ENCODE measurements around the gene MACROH2A2. TPM values are rescaled to one million over a fixed set of nuclear protein-coding genes. Genes with fewer than 3 reads are reported as not detected.

MACROH2A2 gene
- total and polyA plus RNA-seq, 2 of the 13 experiments (the other 11 are each of a cell fraction or from before 2014, with no cell fraction given) = 9.8 to 43.1 TPM

DNA sequence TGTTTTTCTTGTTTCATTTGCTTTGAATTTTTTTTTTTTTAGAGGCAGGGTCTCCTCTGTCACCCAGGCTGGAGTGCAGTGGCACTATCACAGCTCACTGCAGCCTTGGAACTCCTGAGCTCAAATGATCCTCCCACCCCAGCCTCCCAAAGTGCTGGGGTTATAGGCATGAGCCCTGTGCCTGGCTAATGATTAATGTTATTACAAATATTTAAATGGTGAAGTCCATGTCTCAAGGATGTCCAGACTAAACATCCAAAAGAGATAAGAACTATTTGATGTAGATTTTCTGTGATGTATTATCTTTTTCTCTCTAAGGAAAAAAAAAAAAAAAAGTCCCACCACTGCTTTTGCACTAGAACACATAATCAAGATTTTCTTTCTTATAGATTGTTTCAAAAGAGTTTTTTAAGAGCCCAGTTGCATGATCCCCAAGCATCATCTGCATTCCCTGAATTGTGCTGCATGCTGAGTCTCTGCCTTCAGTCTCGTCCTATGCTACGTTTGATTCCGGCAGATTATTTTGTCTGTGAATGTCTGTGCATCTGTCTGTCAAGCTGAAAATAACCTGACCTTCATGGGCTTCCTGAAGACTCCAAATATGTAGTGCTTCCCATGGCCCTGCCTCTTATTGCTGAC, 33.4 kb downstream of the MACROH2A2 start (continued):
- TF ChIP-seq, protein P1, sequence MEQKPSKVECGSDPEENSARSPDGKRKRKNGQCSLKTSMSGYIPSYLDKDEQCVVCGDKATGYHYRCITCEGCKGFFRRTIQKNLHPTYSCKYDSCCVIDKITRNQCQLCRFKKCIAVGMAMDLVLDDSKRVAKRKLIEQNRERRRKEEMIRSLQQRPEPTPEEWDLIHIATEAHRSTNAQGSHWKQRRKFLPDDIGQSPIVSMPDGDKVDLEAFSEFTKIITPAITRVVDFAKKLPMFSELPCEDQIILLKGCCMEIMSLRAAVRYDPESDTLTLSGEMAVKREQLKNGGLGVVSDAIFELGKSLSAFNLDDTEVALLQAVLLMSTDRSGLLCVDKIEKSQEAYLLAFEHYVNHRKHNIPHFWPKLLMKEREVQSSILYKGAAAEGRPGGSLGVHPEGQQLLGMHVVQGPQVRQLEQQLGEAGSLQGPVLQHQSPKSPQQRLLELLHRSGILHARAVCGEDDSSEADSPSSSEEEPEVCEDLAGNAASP (CRISPR knock-in tag; IDR thresholded peaks at IDR 0.05; ENCODE audit: borderline replicate concordance) = peak; percentile 79; the same call in 1 of the 2 replicates
- TF ChIP-seq NCOR1 (IDR thresholded peaks at IDR 0.05; ENCODE audit: borderline replicate concordance, low read length) (peak; percentile 97), ZNF572 (CRISPR knock-in tag; IDR thresholded peaks at IDR 0.05) (no peak), MED1 (CRISPR knock-in tag; IDR thresholded peaks at IDR 0.05) (peak; percentile 60), ZMYM3 (CRISPR knock-in tag; IDR thresholded peaks at IDR 0.05) (peak; percentile 47; the same call in 1 of the 2 replicates), HNF4G (IDR thresholded peaks at IDR 0.05; ENCODE audit: borderline replicate concordance, low read depth, low read length) (peak; percentile 40; the same call in 1 of the 2 replicates), HNF4G (CRISPR knock-in tag; IDR thresholded peaks at IDR 0.05; ENCODE audit: borderline replicate concordance, low read depth) (no peak), NCOA2 (CRISPR knock-in tag; IDR thresholded peaks at IDR 0.05) (peak; percentile 91), BHLHE40 (IDR thresholded peaks at IDR 0.05; ENCODE audit: low read length) (no peak), FOXK1 (CRISPR knock-in tag; IDR thresholded peaks at IDR 0.05; ENCODE audit: borderline replicate concordance, low read depth) (peak; percentile 55; the same call in 1 of the 2 replicates), ZNF263 (CRISPR knock-in tag; IDR thresholded peaks at IDR 0.05) (peak; percentile 66; the same call in 1 of the 2 replicates), THAP11 (CRISPR knock-in tag; IDR thresholded peaks at IDR 0.05) (peak; percentile 65), RARA (CRISPR knock-in tag; IDR thresholded peaks at IDR 0.05) (peak; percentile 89), ZNF253 (CRISPR knock-in tag; IDR thresholded peaks at IDR 0.05; ENCODE audit: borderline replicate concordance) (no peak), RXRB (CRISPR knock-in tag; IDR thresholded peaks at IDR 0.05; ENCODE audit: borderline replicate concordance) (peak; percentile 88), ZNF878 (CRISPR knock-in tag; IDR thresholded peaks at IDR 0.05) (peak; percentile 39; the same call in 1 of the 2 replicates), HNRNPUL1 (IDR thresholded peaks at IDR 0.05; ENCODE audit: low read depth, low read length) (peak; percentile 84), FOSL2 (CRISPR knock-in tag; IDR thresholded peaks at IDR 0.05) (peak; percentile 45), SKI (IDR thresholded peaks at IDR 0.05; ENCODE audit: partially characterized antibody) (peak; percentile 97)
- TF ChIP-seq, protein P2, sequence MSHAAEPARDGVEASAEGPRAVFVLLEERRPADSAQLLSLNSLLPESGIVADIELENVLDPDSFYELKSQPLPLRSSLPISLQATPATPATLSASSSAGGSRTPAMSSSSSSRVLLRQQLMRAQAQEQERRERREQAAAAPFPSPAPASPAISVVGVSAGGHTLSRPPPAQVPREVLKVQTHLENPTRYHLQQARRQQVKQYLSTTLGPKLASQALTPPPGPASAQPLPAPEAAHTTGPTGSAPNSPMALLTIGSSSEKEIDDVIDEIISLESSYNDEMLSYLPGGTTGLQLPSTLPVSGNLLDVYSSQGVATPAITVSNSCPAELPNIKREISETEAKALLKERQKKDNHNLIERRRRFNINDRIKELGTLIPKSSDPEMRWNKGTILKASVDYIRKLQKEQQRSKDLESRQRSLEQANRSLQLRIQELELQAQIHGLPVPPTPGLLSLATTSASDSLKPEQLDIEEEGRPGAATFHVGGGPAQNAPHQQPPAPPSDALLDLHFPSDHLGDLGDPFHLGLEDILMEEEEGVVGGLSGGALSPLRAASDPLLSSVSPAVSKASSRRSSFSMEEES (CRISPR knock-in tag; IDR thresholded peaks at IDR 0.05) = peak; percentile 25; the same call in 1 of the 2 replicates
- TF ChIP-seq, protein P3, sequence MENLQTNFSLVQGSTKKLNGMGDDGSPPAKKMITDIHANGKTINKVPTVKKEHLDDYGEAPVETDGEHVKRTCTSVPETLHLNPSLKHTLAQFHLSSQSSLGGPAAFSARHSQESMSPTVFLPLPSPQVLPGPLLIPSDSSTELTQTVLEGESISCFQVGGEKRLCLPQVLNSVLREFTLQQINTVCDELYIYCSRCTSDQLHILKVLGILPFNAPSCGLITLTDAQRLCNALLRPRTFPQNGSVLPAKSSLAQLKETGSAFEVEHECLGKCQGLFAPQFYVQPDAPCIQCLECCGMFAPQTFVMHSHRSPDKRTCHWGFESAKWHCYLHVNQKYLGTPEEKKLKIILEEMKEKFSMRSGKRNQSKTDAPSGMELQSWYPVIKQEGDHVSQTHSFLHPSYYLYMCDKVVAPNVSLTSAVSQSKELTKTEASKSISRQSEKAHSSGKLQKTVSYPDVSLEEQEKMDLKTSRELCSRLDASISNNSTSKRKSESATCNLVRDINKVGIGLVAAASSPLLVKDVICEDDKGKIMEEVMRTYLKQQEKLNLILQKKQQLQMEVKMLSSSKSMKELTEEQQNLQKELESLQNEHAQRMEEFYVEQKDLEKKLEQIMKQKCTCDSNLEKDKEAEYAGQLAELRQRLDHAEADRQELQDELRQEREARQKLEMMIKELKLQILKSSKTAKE (CRISPR knock-in tag; IDR thresholded peaks at IDR 0.05; ENCODE audit: borderline replicate concordance) = peak; percentile 92
- TF ChIP-seq, protein P4, sequence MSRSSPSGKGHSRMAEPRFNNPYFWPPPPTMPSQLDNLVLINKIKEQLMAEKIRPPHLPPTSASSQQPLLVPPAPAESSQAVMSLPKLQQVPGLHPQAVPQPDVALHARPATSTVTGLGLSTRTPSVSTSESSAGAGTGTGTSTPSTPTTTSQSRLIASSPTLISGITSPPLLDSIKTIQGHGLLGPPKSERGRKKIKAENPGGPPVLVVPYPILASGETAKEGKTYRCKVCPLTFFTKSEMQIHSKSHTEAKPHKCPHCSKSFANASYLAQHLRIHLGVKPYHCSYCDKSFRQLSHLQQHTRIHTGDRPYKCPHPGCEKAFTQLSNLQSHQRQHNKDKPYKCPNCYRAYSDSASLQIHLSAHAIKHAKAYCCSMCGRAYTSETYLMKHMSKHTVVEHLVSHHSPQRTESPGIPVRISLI (CRISPR knock-in tag; IDR thresholded peaks at IDR 0.05; ENCODE audit: borderline replicate concordance) = peak; percentile 93
- TF ChIP-seq, protein P5, sequence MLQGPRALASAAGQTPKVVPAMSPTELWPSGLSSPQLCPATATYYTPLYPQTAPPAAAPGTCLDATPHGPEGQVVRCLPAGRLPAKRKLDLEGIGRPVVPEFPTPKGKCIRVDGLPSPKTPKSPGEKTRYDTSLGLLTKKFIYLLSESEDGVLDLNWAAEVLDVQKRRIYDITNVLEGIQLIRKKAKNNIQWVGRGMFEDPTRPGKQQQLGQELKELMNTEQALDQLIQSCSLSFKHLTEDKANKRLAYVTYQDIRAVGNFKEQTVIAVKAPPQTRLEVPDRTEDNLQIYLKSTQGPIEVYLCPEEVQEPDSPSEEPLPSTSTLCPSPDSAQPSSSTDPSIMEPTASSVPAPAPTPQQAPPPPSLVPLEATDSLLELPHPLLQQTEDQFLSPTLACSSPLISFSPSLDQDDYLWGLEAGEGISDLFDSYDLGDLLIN (CRISPR knock-in tag; IDR thresholded peaks at IDR 0.05; ENCODE audit: borderline replicate concordance) = no peak
